Measurements from ENCODE around the gene DACT3.

The DACT3 gene

DNA sequence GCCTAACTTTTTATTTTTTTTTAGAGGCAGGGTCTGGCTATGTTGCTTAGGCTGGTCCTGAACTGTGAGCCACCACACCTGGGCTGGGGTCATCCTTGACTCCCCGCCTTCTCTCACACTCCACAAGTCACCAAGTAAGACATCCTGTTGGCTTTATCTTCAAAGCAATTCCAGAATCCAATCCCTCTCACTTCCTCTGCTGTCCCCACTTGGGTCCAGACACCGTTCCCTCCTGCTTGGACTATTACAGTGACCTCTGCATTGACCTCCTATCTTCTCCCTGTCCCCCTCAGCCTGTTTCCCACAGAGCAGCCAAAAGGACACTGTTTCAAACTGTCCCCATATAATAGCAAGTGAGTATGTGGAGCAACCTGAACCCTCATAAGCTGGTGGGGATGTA, 20.3 kb downstream of the DACT3 start:
- DNase-seq (ENCODE audit: insufficient read length, low spot score) (no peak), FAIRE-seq (no peak)
- TF ChIP-seq, protein P1, sequence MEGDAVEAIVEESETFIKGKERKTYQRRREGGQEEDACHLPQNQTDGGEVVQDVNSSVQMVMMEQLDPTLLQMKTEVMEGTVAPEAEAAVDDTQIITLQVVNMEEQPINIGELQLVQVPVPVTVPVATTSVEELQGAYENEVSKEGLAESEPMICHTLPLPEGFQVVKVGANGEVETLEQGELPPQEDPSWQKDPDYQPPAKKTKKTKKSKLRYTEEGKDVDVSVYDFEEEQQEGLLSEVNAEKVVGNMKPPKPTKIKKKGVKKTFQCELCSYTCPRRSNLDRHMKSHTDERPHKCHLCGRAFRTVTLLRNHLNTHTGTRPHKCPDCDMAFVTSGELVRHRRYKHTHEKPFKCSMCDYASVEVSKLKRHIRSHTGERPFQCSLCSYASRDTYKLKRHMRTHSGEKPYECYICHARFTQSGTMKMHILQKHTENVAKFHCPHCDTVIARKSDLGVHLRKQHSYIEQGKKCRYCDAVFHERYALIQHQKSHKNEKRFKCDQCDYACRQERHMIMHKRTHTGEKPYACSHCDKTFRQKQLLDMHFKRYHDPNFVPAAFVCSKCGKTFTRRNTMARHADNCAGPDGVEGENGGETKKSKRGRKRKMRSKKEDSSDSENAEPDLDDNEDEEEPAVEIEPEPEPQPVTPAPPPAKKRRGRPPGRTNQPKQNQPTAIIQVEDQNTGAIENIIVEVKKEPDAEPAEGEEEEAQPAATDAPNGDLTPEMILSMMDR (IDR thresholded peaks at IDR 0.05; ENCODE audit: insufficient read depth, missing control alignments) = no peak

DNA sequence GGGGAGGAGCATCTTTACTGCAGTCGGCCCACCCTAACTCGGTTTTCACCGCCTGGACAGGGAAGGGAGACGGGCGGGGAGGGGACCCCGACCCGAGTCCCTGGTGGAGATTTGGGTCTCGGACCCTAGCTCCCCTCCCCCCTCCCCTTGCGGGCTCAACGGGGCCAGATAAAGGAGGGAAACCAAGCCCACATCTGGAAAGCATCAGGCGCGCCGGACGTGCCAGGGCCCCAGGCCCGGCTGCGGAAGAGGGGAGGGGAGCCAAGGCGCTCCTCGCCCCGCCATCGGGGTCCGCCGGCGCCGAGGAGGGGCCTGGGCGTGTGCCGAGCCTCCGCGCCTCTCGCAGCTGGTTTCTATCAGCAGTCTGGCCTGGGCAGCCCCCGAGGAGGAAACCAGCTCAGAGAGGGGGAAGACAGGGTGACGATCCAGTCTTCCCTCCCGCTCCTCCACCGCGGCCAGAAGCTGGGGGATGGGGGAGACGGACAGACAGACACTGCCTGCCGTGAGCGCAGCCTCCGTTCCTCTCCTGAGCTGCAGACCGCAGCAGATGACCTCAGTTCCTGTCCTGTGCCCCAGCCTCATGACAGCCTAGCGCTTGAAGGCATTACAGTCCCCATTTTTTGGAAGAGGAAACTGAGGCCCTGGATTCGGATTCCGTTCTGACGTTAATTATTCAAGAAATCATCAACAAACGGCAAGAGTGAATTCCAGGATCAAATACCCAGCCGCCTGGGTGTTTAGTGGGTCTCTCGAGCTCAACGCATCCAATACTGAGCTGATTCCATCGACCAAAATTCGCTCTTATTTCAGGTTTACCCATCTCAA, 21.4 kb downstream of the DACT3 start:
- DNase-seq (ENCODE audit: insufficient read length, low spot score) = no peak
- FAIRE-seq = no peak
- TF ChIP-seq, protein P1 (IDR thresholded peaks at IDR 0.05; ENCODE audit: insufficient read depth, missing control alignments) = no peak

DNA sequence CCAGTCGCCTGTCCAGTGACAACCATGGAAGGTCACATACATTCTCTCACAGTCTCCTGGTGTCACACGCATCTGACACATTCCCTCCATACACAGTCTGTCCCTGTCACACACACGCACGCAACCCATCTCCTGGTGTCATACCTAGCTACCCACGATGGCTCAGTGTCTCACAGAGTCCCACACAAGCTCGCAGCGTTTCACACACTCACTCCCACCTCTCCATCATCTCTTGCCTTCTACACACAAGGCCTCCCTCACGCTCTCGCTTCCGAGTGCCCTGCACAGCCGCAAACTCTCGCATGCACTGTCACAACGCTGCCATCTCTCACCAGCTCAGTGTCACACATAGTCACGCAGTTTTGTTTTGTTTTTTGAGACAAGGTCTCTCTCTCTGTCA, 23.8 kb downstream of the DACT3 start:
- DNase-seq (ENCODE audit: insufficient read length, low spot score) (no peak), FAIRE-seq (no peak)
- TF ChIP-seq, protein P1 (IDR thresholded peaks at IDR 0.05; ENCODE audit: insufficient read depth, missing control alignments) = no peak

DNA sequence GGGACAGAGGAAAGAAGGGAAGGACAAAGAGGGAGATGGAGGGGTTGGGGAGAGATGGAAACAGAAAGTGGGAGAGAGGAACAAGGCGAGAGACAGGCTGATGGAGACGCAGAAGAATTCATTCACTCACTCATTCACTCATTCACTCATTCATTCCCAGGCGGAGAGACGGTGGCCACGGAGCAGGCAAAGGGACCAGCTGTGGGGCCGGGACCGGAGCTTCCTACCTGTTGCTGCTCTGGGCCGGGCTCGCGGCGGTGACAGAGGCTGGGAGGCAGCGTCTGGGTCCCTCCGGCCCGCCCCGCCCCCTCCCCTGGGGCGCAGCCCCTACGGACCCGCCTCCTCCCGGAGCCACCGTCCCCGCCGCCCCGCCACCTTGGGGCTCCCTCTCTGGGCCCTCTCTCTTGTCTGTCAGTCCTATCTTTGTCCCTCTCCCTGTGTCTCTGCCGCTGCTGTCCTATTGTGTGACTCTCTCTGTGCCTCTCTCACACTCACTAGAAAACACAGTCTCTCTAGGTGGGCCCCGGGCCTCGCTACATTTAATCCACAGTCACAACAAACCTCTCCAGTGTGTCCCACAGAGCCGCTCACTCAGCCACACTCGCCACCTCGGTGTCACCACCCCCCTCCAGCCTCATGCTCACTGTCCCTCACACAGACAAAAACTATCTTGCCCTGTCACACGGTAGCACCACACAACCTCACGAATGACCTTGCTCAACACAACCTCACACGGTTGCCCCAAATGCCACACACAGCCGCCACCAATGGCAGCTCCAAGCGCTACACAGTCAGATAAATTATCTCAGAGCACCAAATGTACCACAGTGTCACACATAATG, 24.8 kb downstream of the DACT3 start, which contains the start of gene GNG8:
Gene GNG8 (minus strand): TSS at position 283 of the 842 bp plus-strand sequence. CDS start 1,520 bp downstream, outside the sequence.
- no peak for FAIRE-seq
- no peak for DNase-seq (ENCODE audit: insufficient read length, low spot score)
- TF ChIP-seq, protein P1 (IDR thresholded peaks at IDR 0.05; ENCODE audit: insufficient read depth, missing control alignments) = no peak

DNA sequence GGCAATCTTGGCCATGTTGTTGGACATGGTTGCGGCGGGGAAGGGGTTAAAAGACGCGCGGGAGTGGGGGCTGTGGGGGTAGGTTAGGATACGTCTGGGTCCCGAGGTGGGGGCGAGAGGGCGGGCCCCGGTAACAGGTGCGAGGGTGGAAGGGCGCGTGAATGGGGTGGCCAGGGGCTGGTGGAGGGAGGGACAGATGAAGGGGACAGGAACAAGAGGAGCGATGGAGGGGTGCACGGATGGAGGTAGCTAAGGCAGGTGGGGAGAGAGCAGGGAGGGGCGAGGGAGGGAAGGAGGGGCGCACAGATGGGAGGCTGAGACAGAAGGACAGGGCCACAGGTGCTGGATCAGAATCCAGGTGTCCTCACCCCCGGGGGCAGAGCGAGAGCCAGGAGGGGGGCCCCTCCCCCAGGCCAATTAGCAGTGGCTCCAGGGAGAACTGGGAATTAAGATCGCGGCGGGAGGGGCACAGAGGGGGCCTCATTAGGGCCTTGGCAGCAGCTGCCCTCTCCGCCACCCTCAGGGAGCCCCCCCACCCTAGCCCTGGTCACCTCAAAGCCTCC, 26.2 kb downstream of the DACT3 start:
- TF ChIP-seq, protein P1 (IDR thresholded peaks at IDR 0.05; ENCODE audit: insufficient read depth, missing control alignments) = no peak
- DNase-seq (ENCODE audit: insufficient read length, low spot score) = no peak
- FAIRE-seq = no peak

DNA sequence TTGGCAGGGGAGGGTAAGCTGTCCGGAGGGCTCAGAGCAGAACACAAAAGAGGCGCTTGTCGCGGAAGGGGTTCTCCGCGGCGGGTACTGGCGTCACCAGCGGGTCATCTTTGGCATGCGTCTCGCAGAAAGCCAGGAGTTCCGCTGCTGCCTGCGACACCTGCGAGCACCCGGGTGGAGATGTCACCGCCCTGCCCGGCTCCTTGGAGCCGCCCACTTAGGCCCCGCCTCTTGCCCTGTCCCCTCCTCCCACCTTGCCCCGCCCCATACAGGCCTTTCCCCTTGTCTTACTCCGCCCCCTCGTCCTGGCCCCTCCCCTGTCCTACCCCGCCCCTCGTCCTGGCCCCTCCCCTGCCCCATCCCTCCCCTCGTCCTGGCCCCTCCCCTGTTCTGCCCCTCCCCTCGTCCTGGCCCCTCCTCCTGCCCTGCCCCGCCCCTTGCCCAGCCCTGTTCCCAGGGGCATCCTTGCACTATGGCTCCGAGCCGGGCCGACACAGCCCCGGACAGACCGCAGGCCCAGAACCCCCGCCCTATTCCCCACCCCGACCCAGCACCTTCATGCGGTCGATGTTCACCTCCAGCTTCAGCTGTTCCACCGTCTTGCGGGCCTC, 26.8 kb downstream of the DACT3 start:
- DNase-seq (ENCODE audit: insufficient read length, low spot score) (peak; percentile 79), FAIRE-seq (no peak)
- TF ChIP-seq, protein P1 (IDR thresholded peaks at IDR 0.05; ENCODE audit: insufficient read depth, missing control alignments) = no peak

Measured in D721Med (cell line).